Fibroblast of gingiva (primary cell): ENCODE data around the gene TMED7.

Source experiments
- DNase-seq: peaks from one replicate; pipeline ENCODE4 v3.0.0-alpha.2; 2011; ENCODE audit warnings: low read depth

The TMED7 gene

GRCh38 chr5:115627295-115627865, 1.5 kb upstream of the TMED7 start:
- no peak for DNase-seq

- no peak for DNase-seq
Observed at GRCh38 chr5:115626445-115626823, 598 bp upstream of the TMED7 start.

GRCh38 chr5:115624994-115625393, 842 bp downstream of the TMED7 start:
- no peak for DNase-seq

- DNase-seq, result no peak
Observed at GRCh38 chr5:115623658-115624057, 2.2 kb downstream of the TMED7 start.

DNA sequence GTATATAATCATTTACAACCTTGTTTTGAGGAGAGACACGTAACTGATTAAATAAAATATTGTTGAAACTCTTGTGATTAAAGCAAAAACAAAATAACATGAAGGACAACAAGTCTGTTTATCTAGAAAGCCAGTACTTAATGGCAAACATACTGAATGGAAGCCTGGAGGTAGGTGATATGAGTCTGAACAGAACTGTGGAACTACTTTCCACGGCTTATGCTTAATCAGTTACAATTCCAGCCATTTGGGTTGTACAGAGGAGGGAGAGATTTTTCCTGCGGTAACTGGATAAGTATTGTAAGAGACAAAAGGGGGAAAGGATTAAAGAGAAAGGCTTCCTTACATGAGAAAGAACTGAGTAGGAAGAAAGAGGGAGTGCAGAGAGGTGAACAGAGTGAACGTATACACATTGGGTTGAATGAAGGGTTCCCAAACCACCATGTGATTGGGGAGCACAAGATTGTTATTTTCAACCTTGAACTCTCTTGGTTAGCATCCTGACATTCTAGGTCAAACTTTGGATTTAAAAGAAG, 4.4 kb downstream of the TMED7 start:
- no peak for DNase-seq

- no peak for DNase-seq
Observed at GRCh38 chr5:115616892-115617291, 8.9 kb downstream of the TMED7 start.

DNA sequence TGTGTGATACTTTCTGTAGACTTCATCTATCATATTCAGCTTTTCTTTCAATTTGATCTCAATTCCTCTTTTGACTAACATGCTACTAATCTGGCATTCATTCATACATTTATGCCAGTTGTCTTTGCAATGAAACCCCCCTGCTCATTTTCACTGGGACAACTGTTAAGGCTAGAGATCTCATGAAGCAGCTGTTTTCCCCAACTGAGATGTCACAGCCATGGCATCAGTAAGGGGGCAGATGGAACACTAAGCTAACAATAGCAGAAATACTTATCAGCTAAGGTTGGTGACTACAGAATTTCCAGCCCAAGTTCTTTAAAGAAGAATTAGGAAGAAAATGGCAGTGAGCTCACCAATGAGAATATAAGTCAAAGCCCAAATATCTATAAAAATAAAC, 9.4 kb downstream of the TMED7 start:
- DNase-seq, result no peak

DNA sequence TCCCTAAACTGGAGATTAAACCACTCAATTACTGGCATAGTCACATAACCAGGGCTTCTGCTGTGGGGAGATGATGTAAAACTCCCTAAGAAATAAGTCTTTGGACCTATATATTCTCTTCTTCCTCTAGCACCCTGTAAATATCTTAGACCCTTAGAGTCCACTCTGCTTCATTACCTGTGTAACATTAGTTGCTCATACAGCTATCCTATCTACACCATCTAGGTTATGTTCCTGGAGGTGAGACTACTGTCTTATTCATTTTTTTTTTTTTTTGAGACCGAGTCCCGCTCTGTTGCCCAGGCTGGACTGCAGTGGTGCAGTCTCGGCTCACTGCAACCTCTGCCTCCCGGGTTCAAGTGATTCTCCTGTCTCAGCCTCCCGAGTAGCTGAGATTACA, 14.0 kb downstream of the TMED7 start:
- DNase-seq, result no peak

GRCh38 chr5:115607935-115608334, 17.9 kb downstream of the TMED7 start:
- no peak for DNase-seq

- no peak for DNase-seq
Observed at GRCh38 chr5:115605436-115605835, 20.4 kb downstream of the TMED7 start.

DNA sequence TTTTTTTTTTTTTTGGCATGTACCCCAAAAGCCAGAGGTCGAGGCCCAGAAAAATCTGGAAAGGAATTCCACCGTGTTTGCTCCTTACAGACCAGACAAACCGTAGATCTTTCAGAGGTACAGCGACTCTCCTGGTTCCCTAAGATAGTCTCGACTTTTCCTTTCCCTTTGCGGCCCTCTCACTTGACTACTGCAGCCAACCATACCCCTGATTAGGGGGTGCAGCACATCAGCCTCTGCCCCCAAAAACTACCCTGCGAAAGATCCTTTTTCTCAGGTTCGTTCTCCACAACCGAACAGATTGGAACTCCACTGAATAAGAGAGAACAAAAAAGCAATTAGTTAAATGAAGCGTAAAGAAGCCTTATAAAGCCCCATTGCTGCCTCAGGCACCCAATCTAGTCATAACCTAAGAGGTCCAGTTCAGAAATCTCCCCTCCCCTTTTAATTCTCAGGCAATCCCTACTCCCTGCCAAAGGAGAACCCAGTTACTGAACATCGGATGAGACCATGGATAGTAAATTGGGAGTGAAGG, 23.2 kb downstream of the TMED7 start:
- no peak for DNase-seq

DNA sequence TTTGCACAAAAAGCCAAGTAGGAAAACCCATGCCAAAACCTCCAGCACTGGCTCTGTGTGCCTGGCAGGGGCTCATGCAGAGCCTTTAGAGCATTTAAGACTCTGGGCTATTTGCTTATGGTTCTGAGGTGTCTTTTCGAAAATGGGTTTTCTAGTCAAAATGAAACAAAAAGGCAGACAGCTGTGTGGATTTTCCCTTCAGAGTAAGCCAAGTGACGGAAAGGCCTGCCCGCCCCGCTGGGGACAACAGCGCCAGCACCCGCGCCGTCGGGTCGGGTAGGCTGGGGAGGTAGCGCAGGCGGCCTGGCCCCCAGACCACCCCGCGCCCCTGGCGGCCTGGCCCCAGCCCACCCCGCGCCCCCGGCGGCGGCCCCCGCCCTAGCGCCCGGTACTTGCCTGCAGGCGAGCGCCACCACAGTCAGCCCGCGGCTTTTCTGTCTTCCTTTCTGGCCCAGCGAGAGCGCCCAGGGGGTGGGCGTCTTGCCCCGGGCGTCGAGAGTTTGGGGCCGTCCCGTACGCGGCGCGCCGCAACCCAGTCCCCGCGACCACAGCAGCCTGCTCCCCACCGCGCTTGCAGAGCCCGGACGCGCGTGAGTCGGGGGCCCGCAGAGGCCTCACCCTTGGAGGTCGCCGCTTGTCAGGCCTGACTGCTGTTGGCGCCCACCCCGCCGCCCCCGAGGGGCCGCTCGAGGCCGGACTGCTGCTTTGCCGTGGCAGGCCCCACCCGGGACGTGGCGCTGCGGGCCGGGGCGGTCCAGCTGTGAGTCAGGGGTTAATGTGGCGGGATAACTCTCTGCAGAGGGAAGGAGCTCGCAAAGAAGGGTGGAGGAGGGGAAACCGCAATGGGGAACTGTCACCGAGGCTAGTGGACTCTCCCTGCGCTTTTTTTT, 23.9 kb downstream of the TMED7 start, which contains the start of gene TICAM2:
Gene TICAM2, minus strand, starts transcription at position 779 of the 890 bp plus-strand sequence. CDS start 21,223 bp downstream, outside the sequence.
- DNase-seq, result peak; percentile 71

GRCh38 chr5:115600766-115601165, 25.1 kb downstream of the TMED7 start:
- DNase-seq, result peak; percentile 20

DNA sequence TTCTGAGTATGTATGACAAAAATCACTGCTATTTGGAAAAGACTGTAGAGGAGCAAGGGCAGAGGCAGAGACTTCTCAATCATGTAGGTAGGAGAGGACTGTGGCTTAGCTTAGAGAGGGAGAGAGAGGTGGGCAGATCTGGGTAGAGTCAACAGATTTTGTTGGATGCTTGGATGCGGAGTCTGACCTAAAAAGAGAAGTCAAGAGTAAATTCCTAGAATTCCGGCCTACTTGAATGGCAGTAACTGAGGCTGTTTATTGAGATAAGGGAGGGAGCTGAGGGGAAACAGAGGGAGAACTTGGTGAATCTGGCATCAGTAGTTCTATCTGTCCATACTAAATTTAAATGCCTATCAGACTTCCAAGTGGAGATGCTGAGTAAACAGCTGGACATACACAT, 25.9 kb downstream of the TMED7 start:
- DNase-seq, result no peak

- DNase-seq, result peak; percentile 64
Observed at GRCh38 chr5:115599502-115599901, 26.3 kb downstream of the TMED7 start.

- no peak for DNase-seq
Observed at GRCh38 chr5:115594128-115595047, 31.4 kb downstream of the TMED7 start.

GRCh38 chr5:115589043-115589442, 36.8 kb downstream of the TMED7 start:
- no peak for DNase-seq

DNA sequence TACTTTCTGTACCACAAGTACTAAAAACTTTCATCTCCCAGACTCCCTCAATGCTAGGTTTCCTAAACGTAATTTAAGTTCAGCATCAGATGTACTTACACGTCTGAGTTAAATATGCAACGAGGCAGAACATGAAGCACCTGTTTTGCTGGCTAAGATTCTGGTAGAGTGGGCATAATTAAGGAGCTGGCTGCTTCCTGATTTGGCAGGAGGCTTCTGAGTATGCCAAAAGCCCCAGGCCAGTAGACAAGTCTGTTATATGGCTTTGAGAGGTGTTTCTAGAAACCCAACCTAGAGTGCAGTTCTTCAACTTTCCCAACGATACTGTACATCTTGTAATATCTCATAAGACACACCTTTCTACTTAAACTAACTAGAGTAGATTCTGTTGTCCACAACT, 37.2 kb downstream of the TMED7 start:
- no peak for DNase-seq

GRCh38 chr5:115586525-115587146, 39.2 kb downstream of the TMED7 start:
- peak; percentile 56 for DNase-seq

GRCh38 chr5:115585265-115585664, 40.6 kb downstream of the TMED7 start:
- DNase-seq, result no peak

GRCh38 chr5:115584501-115584900, 41.3 kb downstream of the TMED7 start:
- no peak for DNase-seq
